MG63 (cell line): ENCODE data around the gene COX20. TPM values are rescaled to one million over a fixed set of nuclear protein-coding genes. Genes with fewer than 3 reads are reported as not detected.
A peak's percentile ranks its signal among the peaks of the same experiment; 100 is the strongest.

ENCODE experiments used
- DNase-seq: peaks from one replicate; pipeline ENCODE4 v3.0.0-alpha.2; 2020
- H3K27me3 ChIP-seq: fragments of 250-450 bp; sonication (Bioruptor Pico); 2 replicates; pipeline ENCODE4 v1.5.1; 2020; ENCODE audit warnings: mild to moderate bottlenecking, moderate library complexity
- H3K36me3 ChIP-seq: fragments of 250-450 bp; sonication (Bioruptor Pico); 2 replicates; pipeline ENCODE4 v1.5.1; 2020; ENCODE audit warnings: mild to moderate bottlenecking, moderate library complexity
- H3K4me3 ChIP-seq: fragments of 250-450 bp; sonication (Bioruptor Pico); 2 replicates; pipeline ENCODE4 v1.5.1; 2020; ENCODE audit warnings: mild to moderate bottlenecking, moderate library complexity
- H3K9me3 ChIP-seq: fragments of 250-450 bp; sonication (Bioruptor Pico); 2 replicates; pipeline ENCODE4 v1.5.1; 2020; ENCODE audit warnings: mild to moderate bottlenecking, moderate library complexity
- total RNA-seq: library from RNA; depleted of rRNA; stranded (reverse); fragments of >200 nt; shearing (Covaris generic); gene quantifications from 2 replicates; pipeline ENCODE4 v1.2.3, GENCODE V29; 2014; ENCODE audit warnings: low replicate concordance

Gene COX20
- total RNA-seq, 1 experiment from 2014 or later, result 47.3 TPM

DNA sequence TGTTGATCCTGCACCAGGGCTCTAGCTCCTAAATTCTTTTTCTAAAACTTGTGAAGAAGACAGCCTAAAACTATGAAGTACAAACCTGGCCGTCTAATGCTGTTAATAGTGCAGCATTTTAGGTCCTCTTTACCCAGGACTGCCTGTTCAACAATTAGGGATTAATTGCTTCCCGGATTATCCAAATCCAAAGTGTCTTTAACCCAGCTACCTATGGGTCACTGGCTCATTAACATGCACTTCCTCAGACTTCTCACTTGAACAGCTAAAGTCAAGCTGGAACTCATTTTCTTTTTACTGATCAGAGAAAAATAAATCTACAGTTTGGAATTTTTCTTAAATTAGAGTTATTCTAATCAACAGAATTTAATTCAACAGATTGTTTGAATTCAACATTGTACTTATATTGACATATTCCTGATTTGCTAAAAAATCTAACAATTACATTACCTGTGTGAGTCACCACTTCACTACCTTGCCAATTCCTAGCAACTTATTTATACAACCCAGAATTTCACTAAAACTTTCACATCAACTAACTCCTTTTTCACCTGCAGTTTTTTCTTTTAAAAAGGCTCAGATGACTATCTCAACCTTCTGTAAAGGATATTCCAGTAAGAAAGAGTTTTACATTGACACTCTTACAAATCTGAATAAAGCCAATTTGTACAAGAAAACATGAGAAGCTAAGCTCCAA lies 25.6 kb downstream of the COX20 start:
- H3K36me3 ChIP-seq, result peaks cover 75% of the 10 kb centered on the region
- H3K9me3 ChIP-seq, result no peaks in the 10 kb centered on the region
- H3K27me3 ChIP-seq, result no peaks in the 10 kb centered on the region
- H3K4me3 ChIP-seq, result peak overlapping the region; percentile 84
- no peak for DNase-seq

DNA sequence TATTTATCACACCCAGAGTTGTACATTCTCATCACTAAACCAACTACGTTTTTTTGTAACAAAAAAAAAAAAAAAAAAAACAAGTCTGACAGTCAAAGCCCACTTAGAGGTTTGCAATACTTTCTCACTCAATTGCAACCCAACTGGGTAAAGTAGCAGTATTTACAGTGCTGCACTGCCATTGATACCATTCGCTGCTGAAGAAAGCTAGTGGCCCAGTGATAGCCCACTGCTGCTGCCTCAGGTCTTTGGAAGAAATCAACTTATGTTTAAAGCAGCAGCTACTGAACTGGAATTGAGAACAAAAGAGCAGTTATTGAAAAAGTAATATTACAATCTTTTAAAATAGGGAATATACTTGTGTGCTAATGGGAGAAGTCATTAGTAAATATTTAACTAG lies 26.2 kb downstream of the COX20 start:
- no peak for DNase-seq
- Histone ChIP-seq H3K4me3 (peak overlapping the region; percentile 84), H3K36me3 (peaks cover 68% of the 10 kb centered on the region)

DNA sequence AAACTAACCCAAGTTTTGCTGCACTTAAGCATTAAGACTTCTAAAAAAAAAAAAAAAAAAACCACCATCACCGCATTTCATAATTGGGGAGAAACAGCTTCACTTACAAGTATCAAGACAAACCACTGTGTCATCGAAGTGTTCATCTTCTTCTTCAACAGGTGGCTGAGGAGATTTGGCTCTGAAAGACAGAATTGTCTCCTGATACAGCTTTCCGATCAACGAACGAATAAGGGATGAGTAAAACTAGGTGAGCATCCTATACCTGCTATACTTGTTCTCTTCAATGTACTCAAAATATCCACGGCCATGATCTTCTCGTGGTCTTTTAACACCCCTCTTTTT lies 26.9 kb downstream of the COX20 start:
- peak overlapping the region; percentile 84 for H3K4me3 ChIP-seq
- no peaks in the 10 kb centered on the region for H3K9me3 ChIP-seq
- H3K27me3 ChIP-seq, result no peaks in the 10 kb centered on the region
- no peak for DNase-seq
- peaks cover 62% of the 10 kb centered on the region for H3K36me3 ChIP-seq

More for the DNA sequence above, 26.2 kb downstream of the COX20 start:
- Histone ChIP-seq H3K9me3 (no peaks in the 10 kb centered on the region), H3K27me3 (no peaks in the 10 kb centered on the region)

DNA sequence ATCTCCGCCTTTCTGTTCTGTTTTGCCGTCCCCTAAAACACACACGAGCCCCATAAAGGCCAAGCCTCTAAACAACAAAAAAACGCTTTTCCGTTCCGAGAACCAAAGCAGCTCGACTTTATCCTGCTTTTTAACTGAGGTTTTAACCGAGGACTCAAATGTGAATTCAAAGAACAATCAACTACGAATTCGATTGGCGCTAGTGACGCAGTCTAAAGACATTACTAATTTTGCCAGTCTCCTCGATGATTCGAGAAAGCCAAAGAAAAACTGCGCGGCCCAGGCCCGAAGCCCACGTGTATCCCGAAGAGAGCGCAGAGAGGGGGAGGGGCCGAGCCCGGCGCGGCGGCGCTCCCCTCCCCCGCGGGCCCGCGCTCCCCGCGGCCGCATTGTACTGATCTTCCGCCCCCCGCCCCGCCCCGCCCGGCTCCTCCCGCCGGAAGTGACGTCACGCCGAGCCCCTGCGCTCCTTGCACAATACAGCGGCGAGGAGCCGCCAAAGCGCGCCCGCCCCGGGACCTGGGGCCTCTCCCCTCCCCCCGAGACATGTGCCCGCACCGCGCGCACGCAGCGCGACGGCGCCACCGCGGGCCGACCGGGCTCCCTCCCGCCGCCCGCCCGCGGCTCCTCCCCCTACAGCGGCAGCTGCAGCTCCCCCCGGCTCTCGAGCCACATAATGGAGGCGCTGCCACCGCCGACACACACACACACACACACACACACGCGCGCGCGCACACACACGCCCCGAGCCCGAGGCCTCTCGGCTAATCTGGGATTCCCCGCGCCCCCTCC lies 27.4 kb downstream of the COX20 start:
- H3K9me3 ChIP-seq, result no peaks in the 10 kb centered on the region
- peaks cover 56% of the 10 kb centered on the region for H3K36me3 ChIP-seq
- H3K4me3 ChIP-seq, result peak overlapping the region; percentile 84
- H3K27me3 ChIP-seq, result no peaks in the 10 kb centered on the region
- DNase-seq, result peak; percentile 98

DNA sequence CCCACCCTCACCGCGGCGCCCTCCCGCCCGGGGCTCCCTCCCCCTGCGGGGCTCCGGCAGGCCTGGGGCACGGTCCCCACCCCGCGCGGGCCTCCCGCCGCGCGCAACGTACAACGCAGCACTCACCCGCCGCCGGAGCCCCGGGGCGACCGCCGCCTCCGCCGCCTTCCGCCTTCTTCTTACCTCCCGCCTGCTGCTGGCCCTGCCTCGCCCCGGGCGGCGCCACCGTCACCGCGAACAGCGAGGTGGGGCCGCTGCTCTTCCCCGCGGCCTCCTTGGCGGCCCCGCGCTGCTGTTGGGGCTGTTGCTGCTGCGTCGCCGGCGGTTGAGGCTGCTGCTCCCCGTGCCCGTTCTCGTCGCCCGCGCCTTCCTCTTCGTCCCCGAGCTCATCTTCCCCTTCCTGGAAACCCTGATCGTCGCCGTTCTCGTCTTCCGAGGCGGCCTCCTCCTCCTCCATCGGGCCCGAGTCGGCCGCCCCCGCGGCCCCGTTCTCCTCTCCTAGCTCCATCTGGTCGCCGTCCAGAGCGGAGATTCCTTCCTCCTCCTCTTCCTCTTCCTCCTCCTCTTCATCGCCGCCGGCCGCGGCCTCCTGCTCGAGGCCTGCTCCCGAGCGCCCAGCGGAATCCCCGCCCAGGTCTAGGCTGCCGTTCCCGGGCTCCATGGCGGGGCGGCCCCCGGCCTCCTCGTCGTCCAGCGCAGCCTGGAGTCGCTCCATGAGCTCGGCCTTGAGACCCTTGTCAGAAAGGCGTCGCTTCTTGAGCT lies 28.2 kb downstream of the COX20 start:
- H3K36me3 ChIP-seq, result peaks cover 48% of the 10 kb centered on the region
- DNase-seq, result peak; percentile 31
- no peaks in the 10 kb centered on the region for H3K27me3 ChIP-seq
- H3K9me3 ChIP-seq, result no peaks in the 10 kb centered on the region
- H3K4me3 ChIP-seq, result peak overlapping the region; percentile 84

DNA sequence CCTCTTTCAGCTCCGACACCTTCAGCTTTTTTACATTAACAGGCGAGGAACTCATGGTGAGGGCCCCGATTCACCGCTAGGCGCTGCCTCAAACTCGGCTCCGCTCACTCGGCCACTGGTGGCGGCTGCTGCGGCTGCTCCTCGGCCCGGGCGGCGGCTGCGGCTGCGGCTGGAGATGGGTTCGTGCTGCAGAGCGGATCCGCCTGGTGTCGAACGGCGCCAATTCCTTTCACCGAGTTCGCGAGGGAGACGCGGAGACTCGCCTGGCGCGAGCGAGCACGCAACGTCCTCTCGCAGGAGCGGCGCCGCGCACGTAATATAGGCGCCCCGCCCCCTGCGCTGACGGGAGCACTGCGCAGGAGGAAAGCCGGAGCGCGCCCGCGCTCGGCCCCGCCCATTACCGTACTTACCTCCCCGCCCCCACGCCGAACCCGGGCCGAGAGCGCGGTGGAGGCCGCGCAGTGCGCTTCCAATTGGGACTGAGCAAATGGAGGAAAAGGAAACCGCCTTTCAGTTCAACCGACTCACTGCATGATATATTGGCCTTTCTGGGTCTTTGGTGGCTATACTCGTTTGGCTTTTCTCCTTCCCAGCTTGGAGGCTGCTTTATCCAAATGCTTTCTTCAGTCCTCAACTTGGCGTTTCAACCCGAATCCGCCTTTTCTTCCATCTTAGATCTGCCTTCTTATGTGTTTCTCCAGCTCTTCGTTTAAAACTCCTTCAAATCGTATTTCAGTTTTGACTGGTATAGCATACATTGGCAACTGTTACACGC lies 29.0 kb downstream of the COX20 start, which contains the start of gene HNRNPU:
Gene HNRNPU, minus strand, starts transcription at position 291 of the 775 bp plus-strand sequence. Its CDS starts 236 bp downstream, at position 55.
- peaks cover 41% of the 10 kb centered on the region for H3K36me3 ChIP-seq
- DNase-seq, result peak; percentile 98
- H3K27me3 ChIP-seq, result no peaks in the 10 kb centered on the region
- H3K9me3 ChIP-seq, result no peaks in the 10 kb centered on the region
- H3K4me3 ChIP-seq, result peak within 1 kb of the TSS; percentile 84

DNA sequence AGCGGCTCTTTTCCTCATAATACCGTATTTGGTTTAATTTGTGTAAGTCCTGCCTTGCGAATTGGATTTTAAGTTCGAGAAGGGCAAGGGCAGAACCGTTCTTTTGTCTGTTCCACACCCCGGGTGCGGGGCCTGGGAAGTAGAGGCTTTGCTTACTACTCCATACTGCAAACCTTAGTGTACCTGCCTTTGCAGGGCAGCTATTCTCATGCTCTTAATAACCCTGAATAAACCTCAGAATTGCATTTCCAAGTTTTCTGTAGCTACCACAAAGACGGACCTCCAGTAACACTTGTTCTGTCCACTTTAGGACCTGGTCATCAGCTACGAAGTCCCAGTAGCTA lies 29.5 kb downstream of the COX20 start:
- H3K9me3 ChIP-seq, result no peaks in the 10 kb centered on the region
- H3K4me3 ChIP-seq, result peak overlapping the region; percentile 84
- H3K36me3 ChIP-seq, result peaks cover 35% of the 10 kb centered on the region
- no peaks in the 10 kb centered on the region for H3K27me3 ChIP-seq
- peak; percentile 55 for DNase-seq

DNA sequence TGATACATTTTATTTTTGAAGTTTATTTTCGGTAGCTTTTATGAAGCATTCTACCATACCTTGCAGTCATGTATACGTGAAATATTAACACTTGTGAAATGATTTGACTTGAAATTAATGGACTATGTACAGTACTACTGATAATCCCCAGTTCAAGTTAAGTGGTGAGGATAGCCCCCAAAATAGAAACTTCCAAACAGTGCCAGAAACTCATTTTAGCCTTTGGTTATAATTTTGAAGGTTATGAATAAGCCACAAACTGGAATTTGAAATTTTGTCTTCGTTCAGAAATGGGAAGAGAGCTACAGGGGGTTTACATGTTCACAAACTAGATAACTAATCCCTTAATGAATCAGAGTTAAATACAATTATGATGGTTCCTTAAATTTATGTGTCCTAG lies 30.4 kb downstream of the COX20 start:
- H3K36me3 ChIP-seq, result peaks cover 27% of the 10 kb centered on the region
- no peaks in the 10 kb centered on the region for H3K9me3 ChIP-seq
- H3K4me3 ChIP-seq, result 0 out of 2 replicates have a peak overlapping the region, but pooled peaks have one; percentile 84
- no peak for DNase-seq
- H3K27me3 ChIP-seq, result no peaks in the 10 kb centered on the region

DNA sequence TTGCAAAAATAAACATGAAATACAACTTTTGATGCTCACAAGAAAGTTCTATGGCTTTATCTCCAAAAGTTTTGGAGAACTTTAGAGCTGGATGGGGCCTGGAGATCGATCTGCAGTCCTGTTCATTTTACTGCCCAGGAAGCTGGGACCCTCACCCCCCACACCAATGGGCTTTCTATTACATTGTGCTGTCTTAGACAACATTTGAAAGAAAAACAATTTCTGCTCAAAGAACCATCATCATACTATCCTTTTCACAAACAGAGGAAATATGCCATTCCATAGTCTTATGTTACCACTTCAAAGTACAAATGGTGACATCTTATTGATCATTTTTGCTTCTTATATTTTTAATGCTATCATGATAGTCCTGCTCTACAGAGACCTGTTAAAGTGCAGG lies 30.9 kb downstream of the COX20 start:
- no peaks in the 10 kb centered on the region for H3K27me3 ChIP-seq

DNA sequence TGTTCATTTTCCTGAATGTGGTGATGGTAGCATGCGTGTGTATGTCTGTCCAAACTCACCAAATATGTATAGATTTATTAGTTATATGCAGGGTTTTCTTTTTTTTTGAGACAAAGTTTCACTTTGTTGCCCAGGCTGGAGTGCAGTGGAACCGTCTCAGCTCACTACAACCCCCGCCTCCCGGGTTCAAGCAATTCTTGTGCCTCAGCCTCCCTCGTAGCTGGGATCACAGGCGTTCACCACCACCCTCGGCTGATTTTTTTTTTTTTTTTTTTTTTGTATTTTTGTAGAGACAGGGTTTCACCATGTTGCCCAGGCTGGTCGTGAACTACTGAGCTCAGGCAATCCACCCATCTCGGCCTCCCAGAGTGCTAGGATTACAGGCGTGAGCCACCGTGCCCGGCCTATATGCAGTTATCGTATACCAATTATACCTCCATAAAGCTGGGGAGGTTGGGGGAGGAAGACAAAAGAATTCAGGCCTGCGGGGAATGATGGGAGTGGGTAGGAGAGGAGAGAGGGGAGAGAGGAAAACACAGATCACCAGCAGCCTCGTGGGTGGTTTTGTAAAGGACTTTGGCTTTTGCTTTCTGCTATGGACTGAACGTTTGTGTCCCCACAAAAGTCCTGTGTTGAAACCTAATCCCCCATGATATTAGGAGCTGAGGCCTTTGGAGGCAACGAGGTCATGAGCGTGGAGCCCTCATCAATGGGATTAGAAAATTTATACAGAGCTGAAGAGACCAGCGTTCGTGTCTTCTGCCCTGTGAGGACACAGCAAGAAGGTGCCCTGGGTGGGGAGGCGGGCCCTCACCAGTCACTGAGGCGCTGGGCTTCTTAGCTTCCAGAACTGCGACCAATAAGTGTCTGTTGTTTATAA lies 33.3 kb downstream of the COX20 start:
- DNase-seq, result no peak
- H3K27me3 ChIP-seq, result no peaks in the 10 kb centered on the region
- H3K9me3 ChIP-seq, result no peaks in the 10 kb centered on the region
- H3K36me3 ChIP-seq, result peaks cover 5% of the 10 kb centered on the region
- H3K4me3 ChIP-seq, result no peak overlapping the region

More for the DNA sequence above, 30.9 kb downstream of the COX20 start:
- H3K36me3 ChIP-seq, result peaks cover 22% of the 10 kb centered on the region
- no peak overlapping the region for H3K4me3 ChIP-seq
- no peaks in the 10 kb centered on the region for H3K9me3 ChIP-seq
- DNase-seq, result no peak

DNA sequence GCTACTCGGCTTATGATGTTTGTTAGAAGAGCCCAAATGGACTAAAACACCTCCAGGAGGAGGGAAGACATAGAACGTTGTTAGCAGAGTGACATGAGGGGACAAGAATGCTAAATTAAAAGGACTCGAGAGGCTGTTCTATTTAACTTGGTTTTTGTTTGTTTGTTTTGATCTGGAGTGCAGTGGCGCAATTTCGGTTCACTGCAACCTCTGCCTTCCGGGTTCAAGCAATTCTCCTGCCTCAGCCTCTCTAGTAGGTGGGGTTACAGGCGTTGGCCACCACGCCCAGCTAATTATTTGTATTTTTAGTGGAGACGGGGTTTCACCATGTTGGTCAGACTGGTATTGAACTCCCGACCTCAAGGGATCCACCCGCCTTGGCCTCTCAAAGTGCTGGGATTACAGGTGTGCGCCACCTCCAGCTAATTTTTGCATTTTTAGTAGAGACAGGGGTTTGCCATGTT lies 33.9 kb downstream of the COX20 start:
- Histone ChIP-seq H3K4me3 (no peak overlapping the region), H3K36me3 (no peaks in the 10 kb centered on the region), H3K9me3 (no peaks in the 10 kb centered on the region), H3K27me3 (no peaks in the 10 kb centered on the region)
- no peak for DNase-seq

DNA sequence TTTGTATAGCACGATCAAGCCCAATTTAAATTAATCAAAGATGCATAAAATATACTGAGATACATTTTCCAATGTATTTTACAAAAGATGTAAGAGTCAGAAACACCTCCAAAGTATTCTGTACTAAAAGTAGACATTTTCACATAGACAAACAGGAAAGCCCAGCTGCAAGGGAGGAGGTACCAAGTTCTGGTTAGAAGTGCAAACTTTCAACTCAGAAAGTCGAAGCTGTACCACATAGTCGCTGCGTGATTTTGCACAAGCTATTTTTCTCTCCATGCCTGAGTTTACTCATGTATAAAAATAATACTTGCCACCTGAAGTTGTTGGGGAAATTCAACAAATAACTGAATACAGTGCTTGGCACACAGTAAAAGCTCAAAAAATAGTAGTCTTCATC lies 34.5 kb downstream of the COX20 start:
- H3K4me3 ChIP-seq, result no peak overlapping the region
- H3K27me3 ChIP-seq, result no peaks in the 10 kb centered on the region
- no peaks in the 10 kb centered on the region for H3K36me3 ChIP-seq
- H3K9me3 ChIP-seq, result no peaks in the 10 kb centered on the region
- no peak for DNase-seq

DNA sequence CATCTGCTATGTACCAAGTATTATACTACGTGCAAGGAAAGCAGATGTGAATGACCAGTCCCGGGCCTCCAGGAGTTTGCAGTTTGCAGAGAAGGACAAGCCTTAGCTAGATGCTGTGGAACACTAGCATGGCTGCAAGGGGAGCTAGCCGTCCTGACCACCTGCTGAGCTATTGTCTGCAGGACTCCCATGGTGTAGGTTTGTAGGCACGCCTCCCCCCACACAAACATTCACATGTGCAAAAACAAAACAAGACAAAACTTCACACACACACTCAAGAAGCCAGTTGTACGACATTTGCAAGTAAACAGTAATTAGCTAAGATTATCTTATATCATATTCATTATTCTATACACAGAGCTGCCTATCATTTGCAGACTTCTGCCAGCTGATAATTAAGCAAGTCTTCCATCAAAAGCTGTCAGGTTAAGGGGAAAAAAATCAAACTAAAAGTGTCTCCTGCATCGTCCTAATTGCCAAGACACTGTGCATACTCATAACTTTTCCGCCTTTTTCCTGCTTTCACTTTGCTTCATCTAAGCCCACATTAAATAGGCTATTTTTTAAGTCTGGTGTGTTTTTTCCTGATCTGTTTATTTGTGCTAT lies 39.6 kb downstream of the COX20 start:
- Histone ChIP-seq H3K4me3 (no peak overlapping the region), H3K9me3 (no peaks in the 10 kb centered on the region), H3K27me3 (no peaks in the 10 kb centered on the region), H3K36me3 (no peaks in the 10 kb centered on the region)
- DNase-seq, result no peak

DNA sequence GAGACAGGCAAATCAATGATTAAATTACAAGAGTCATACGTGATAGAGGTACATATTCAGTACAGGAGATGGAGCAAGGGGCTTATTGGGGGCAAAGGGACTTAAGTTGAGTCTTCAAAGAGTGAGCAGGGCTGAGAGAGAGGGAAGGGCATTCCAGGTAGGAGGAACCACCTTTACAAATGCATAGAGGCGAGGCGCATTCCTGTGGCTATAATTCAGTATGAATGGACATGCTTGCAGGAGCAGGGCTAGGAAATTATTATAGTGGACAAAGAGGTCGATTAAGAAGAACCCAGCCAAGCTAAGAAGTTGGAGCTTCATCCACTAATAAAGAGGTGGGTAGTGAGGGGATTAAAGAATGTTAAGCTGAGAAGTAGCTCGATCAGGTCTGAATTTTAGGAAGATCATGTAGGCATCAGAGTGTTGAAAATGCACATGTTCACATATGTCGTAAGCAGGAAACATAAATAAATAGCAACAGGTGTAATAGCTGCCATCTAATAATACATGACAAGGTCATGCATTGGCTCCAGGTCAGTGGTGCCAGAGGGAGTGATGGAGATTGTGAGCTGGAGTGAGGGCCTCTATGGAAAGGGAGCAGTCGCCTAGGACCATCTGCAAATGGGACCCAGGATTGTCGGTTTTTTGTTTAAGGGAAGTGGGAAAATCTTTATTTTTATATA lies 40.9 kb downstream of the COX20 start:
- Histone ChIP-seq H3K36me3 (no peaks in the 10 kb centered on the region), H3K9me3 (no peaks in the 10 kb centered on the region), H3K27me3 (no peaks in the 10 kb centered on the region), H3K4me3 (no peak overlapping the region)
- DNase-seq, result no peak

DNA sequence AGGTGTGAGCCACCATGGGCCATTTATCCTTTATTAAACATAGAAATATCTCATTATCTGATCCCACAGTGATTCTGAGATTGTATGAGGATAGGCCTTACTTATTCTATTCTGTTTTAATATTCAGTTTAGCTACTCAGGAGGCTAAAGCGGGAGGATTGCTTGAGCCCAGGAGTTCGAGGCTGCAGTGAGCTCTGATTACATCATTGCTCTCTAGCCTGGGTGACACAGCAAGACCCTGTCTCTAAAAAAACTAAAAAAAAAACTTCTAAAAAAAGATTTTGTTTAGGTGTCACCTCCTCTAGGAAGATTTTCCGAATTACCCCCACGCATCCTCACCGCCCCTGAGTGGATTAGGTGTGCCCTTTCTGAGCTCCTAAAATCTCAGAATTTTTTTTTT lies 43.2 kb downstream of the COX20 start:
- Histone ChIP-seq H3K4me3 (no peak overlapping the region), H3K36me3 (no peaks in the 10 kb centered on the region), H3K27me3 (no peaks in the 10 kb centered on the region), H3K9me3 (no peaks in the 10 kb centered on the region)
- DNase-seq, result no peak
